HL-60 (cell line): ENCODE results near the gene ZNF507.

ENCODE experiments used
- DNase-seq, 2 experiments: peaks; one replicate each; pipeline ENCODE4 v3.0.0-alpha.2; 2010 to 2020; ENCODE audit warnings: low read depth in 1 of 2, low spot score in 1 of 2
- H3K27ac ChIP-seq: fragments of 250-450 bp; sonication (Bioruptor Pico); replicated peaks from 2 replicates; pipeline ENCODE4 v1.5.1; 2020; ENCODE audit warnings: mild to moderate bottlenecking, moderate library complexity
- H3K27me3 ChIP-seq: fragments of 250-450 bp; sonication (Bioruptor Pico); 2 replicates; pipeline ENCODE4 v1.5.1; 2021; ENCODE audit warnings: mild to moderate bottlenecking, moderate library complexity; ENCODE audit not compliant: insufficient read depth, poor library complexity, severe bottlenecking
- H3K4me3 ChIP-seq: replicated peaks from 2 replicates; pipeline ENCODE4 v1.5.1; 2011; ENCODE audit warnings: mild to moderate bottlenecking, control low read depth, low read length; ENCODE audit not compliant: insufficient read depth
- GABPA ChIP-seq: IDR thresholded peaks from 2 replicates; pipeline ENCODE4 v1.6.1; 2012; ENCODE audit warnings: low read depth
- POLR2AphosphoS5 ChIP-seq: IDR thresholded peaks from 2 replicates; pipeline ENCODE4 v1.6.1; 2012; ENCODE audit warnings: low read depth
- SPI1 ChIP-seq: IDR thresholded peaks from 2 replicates; pipeline ENCODE4 v1.6.1; 2012; ENCODE audit warnings: low read depth, mild to moderate bottlenecking, borderline replicate concordance
- TF ChIP-seq, protein P1 (sequence below): IDR thresholded peaks from one replicate; pipeline ENCODE4 v1.5.1; 2011; ENCODE audit warnings: low read length, control low read depth, inconsistent platforms; ENCODE audit not compliant: insufficient read depth
- TF ChIP-seq, protein P2 (sequence below): IDR thresholded peaks from 2 replicates; pipeline ENCODE4 v1.6.1; 2012; ENCODE audit warnings: low read depth; ENCODE audit not compliant: insufficient replicate concordance

The ZNF507 gene

DNA sequence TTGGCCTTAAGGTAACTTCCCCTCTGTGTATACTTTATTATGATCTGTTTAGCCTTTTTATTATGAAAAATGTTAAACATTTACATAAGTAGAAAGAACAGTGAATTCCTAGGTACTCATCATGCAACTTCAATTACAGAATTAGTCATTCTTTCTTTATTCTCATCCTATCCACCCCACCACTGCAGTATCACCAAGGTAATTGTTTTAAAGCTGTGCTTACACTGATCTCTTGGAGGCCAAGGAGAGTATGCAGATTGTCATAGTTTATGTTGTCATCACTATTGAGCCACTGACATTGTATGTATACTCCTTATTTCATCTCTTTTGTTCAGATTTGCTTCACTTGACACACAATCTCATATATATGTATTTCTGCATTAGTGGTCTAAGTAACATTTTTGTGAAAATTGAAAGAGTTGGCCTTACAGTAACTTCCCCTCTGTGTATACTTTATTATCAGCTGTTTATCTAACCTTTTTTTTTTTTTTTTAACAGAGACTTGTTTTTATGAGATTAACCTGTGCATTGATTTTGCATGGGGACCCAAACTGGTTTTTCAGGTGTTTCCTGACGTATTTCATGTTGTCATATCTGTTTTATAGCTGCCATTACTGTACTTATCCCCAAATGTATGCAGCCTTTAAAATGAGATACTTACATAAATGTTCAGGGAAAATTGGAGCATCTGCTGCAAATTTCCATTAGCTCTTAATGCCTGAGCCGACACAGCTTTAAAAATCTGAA is 4.5 kb downstream of the ZNF507 start:
- H3K27ac ChIP-seq: no peak overlapping the region
- no peak for TF ChIP-seq GABPA
- no peak for TF ChIP-seq SPI1
- TF ChIP-seq, protein P1, sequence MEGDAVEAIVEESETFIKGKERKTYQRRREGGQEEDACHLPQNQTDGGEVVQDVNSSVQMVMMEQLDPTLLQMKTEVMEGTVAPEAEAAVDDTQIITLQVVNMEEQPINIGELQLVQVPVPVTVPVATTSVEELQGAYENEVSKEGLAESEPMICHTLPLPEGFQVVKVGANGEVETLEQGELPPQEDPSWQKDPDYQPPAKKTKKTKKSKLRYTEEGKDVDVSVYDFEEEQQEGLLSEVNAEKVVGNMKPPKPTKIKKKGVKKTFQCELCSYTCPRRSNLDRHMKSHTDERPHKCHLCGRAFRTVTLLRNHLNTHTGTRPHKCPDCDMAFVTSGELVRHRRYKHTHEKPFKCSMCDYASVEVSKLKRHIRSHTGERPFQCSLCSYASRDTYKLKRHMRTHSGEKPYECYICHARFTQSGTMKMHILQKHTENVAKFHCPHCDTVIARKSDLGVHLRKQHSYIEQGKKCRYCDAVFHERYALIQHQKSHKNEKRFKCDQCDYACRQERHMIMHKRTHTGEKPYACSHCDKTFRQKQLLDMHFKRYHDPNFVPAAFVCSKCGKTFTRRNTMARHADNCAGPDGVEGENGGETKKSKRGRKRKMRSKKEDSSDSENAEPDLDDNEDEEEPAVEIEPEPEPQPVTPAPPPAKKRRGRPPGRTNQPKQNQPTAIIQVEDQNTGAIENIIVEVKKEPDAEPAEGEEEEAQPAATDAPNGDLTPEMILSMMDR: no peak
- no peak for DNase-seq
- no peak overlapping the region for H3K4me3 ChIP-seq
- H3K27me3 ChIP-seq: no peaks in the 10 kb centered on the region

DNA sequence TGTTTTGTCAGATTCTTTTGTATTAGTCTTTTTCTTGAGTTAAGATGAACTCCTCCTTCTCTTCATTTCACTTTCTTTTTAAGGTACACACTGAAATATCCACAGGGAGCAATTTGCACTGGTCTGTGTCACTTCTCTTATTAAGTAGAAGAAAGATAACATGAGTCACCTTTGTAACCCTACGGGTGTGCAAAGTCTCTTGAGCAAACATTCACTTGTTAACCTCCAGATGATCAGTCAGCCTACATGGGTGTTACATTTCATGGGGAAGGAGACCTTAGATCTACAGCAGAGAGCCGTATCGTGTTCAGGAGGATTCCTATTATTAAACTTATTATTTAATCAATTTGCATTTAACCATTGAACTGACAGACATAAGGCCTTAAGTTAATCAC is 5.1 kb downstream of the ZNF507 start:
- no peak overlapping the region for H3K27ac ChIP-seq
- TF ChIP-seq, protein P2, sequence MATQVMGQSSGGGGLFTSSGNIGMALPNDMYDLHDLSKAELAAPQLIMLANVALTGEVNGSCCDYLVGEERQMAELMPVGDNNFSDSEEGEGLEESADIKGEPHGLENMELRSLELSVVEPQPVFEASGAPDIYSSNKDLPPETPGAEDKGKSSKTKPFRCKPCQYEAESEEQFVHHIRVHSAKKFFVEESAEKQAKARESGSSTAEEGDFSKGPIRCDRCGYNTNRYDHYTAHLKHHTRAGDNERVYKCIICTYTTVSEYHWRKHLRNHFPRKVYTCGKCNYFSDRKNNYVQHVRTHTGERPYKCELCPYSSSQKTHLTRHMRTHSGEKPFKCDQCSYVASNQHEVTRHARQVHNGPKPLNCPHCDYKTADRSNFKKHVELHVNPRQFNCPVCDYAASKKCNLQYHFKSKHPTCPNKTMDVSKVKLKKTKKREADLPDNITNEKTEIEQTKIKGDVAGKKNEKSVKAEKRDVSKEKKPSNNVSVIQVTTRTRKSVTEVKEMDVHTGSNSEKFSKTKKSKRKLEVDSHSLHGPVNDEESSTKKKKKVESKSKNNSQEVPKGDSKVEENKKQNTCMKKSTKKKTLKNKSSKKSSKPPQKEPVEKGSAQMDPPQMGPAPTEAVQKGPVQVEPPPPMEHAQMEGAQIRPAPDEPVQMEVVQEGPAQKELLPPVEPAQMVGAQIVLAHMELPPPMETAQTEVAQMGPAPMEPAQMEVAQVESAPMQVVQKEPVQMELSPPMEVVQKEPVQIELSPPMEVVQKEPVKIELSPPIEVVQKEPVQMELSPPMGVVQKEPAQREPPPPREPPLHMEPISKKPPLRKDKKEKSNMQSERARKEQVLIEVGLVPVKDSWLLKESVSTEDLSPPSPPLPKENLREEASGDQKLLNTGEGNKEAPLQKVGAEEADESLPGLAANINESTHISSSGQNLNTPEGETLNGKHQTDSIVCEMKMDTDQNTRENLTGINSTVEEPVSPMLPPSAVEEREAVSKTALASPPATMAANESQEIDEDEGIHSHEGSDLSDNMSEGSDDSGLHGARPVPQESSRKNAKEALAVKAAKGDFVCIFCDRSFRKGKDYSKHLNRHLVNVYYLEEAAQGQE: no peak
- TF ChIP-seq SPI1: no peak
- no peak for TF ChIP-seq POLR2AphosphoS5
- TF ChIP-seq, protein P1: no peak
- no peak for TF ChIP-seq GABPA
- H3K4me3 ChIP-seq: no peak overlapping the region
- H3K27me3 ChIP-seq: no peaks in the 10 kb centered on the region
- DNase-seq: no peak

DNA sequence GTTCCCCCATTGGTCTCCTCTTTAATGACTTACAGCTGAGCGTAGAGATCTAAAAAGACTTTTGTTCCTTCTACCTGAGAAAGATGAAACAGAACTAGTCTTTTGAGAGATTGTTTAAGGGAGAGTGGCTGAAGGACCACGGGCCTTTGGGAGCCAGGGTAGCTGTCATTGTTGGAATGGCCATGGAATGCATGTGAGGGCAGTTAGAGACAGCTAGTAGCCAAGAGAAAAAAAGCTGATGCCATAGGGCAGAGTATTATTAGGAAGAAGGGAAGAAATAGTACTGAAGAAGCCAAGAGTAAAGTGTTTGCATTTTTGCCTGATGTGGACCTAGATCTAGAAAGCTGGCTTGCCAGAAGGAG is 5.6 kb downstream of the ZNF507 start:
- Histone ChIP-seq H3K27ac (no peak overlapping the region), H3K4me3 (no peak overlapping the region), H3K27me3 (no peaks in the 10 kb centered on the region)
- DNase-seq: no peak
- TF ChIP-seq POLR2AphosphoS5 (no peak), SPI1 (no peak), GABPA (no peak)
- TF ChIP-seq, protein P2: no peak
- TF ChIP-seq, protein P1: no peak

DNA sequence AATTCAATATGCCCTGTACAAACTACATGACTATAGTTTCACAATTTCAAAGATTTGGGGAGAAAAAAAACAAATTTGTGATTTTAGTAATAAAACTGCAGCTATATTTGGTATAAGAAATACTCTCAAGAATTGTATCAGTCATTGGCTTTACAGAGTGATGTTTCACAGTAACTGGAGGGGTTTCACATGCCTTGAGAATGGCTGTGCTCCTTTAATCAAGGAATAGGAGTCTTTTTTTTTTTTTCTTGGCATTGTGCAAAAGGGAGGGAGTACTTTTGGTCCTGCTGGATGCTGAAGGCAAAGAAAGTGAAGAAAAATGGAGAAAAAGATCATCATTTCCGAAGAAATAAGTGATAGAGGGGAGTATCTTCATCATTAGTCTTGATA is 6.8 kb downstream of the ZNF507 start:
- DNase-seq: no peak
- TF ChIP-seq POLR2AphosphoS5 (no peak), SPI1 (no peak), GABPA (no peak)
- TF ChIP-seq, protein P2: no peak
- TF ChIP-seq, protein P1: no peak
- Histone ChIP-seq H3K27me3 (no peaks in the 10 kb centered on the region), H3K27ac (no peak overlapping the region), H3K4me3 (no peak overlapping the region)
